HEK293 (cell line): Measurements from ENCODE around the gene RASL12.
A peak's percentile ranks its signal among the peaks of the same experiment; 100 is the strongest.

Source experiments
- CTCF ChIA-PET: fragments of 350-600 bp; formaldehyde crosslinking; extraction: SDS; loops from one replicate; lab custom pipeline; 2021; ENCODE audit warnings: antibody characterized with exemption; lab: Yijun Ruan, JAX
- POLR2A ChIA-PET: fragments of 300-600 bp; formaldehyde crosslinking; extraction: SDS; loops from one replicate; lab custom pipeline; 2020; ENCODE audit warnings: antibody characterized with exemption, inconsistent platforms; lab: Yijun Ruan, JAX
- H3K27ac ChIP-seq: fragments of 200-500 bp; sonication (Bioruptor generic); 2 replicates; pipeline ENCODE4 v1.5.1; 2014; ENCODE audit warnings: low read depth, low read length, control low read depth, inconsistent platforms; ENCODE audit errors: extremely low read depth
- H3K36me3 ChIP-seq, 2 experiments: fragments of 200-500 bp in 1 of 2; sonication (Bioruptor generic) in 1 of 2; 1 replicate in 1 of 2; 2 replicates in 1 of 2; pipeline ENCODE4 v1.5.1; 2014 to 2017; ENCODE audit warnings: inconsistent platforms in 2 of 2, low read length in 2 of 2; ENCODE audit not compliant: control insufficient read depth in 2 of 2, insufficient read depth in 1 of 2
- H3K4me1 ChIP-seq: fragments of 200-500 bp; sonication (Bioruptor generic); 2 replicates; pipeline ENCODE4 v1.5.1; 2014; ENCODE audit warnings: mild to moderate bottlenecking, low read length, inconsistent platforms; ENCODE audit not compliant: control insufficient read depth, insufficient read depth
- H3K4me3 ChIP-seq: 2 replicates; pipeline ENCODE4 v1.5.1; 2011; ENCODE audit warnings: low read depth, mild to moderate bottlenecking, control low read depth, low read length, moderate library complexity
- H3K9me3 ChIP-seq: fragments of 200-500 bp; sonication (Bioruptor generic); 2 replicates; pipeline ENCODE4 v1.5.1; 2014; ENCODE audit warnings: low read depth, low read length, inconsistent platforms; ENCODE audit not compliant: control insufficient read depth, insufficient read depth
- EGR2 ChIP-seq: fragments of 450-650 bp; formaldehyde crosslinking; IDR thresholded peaks from 2 replicates; pipeline ENCODE4 v1.5.1; 2016; ENCODE audit warnings: low read depth, missing biosample characterization, missing genetic modification characterization
- GLIS1 ChIP-seq: fragments of 450-650 bp; formaldehyde crosslinking; IDR thresholded peaks from 2 replicates; pipeline ENCODE4 v1.5.1; 2016; ENCODE audit warnings: missing biosample characterization, missing genetic modification characterization
- GLIS2 ChIP-seq: fragments of 450-650 bp; formaldehyde crosslinking; IDR thresholded peaks from 2 replicates; pipeline ENCODE4 v1.5.1; 2016; ENCODE audit warnings: missing biosample characterization, missing genetic modification characterization
- IKZF3 ChIP-seq: fragments of 450-650 bp; IDR thresholded peaks from 2 replicates; pipeline ENCODE4 v1.5.0; 2018; ENCODE audit warnings: missing biosample characterization, mild to moderate bottlenecking, missing genetic modification characterization, moderate library complexity
- KLF10 ChIP-seq: fragments of 450-650 bp; IDR thresholded peaks from 2 replicates; pipeline ENCODE4 v1.5.1; 2018; ENCODE audit warnings: missing biosample characterization, mild to moderate bottlenecking, missing genetic modification characterization
- KLF16 ChIP-seq: fragments of 450-650 bp; formaldehyde crosslinking; IDR thresholded peaks from 2 replicates; pipeline ENCODE4 v1.5.1; 2017; ENCODE audit warnings: missing biosample characterization, missing genetic modification characterization
- KLF8 ChIP-seq: fragments of 450-650 bp; formaldehyde crosslinking; IDR thresholded peaks from 2 replicates; pipeline ENCODE4 v1.5.1; 2016; ENCODE audit warnings: missing biosample characterization, missing genetic modification characterization
- SP3 ChIP-seq: fragments of 450-650 bp; formaldehyde crosslinking; IDR thresholded peaks from 2 replicates; pipeline ENCODE4 v1.5.1; 2016; ENCODE audit warnings: missing biosample characterization, missing genetic modification characterization
- YY1 ChIP-seq: fragments of 450-650 bp; formaldehyde crosslinking; IDR thresholded peaks from 2 replicates; pipeline ENCODE4 v1.5.1; 2018; ENCODE audit warnings: missing biosample characterization, missing genetic modification characterization
- ZBTB20 ChIP-seq: fragments of 450-650 bp; formaldehyde crosslinking; IDR thresholded peaks from 2 replicates; pipeline ENCODE4 v1.5.1; 2016; ENCODE audit warnings: missing biosample characterization, missing genetic modification characterization
- ZBTB48 ChIP-seq: fragments of 450-650 bp; formaldehyde crosslinking; IDR thresholded peaks from 2 replicates; pipeline ENCODE4 v1.5.1; 2016; ENCODE audit warnings: missing biosample characterization, missing genetic modification characterization
- ZBTB8A ChIP-seq: fragments of 450-650 bp; formaldehyde crosslinking; IDR thresholded peaks from 2 replicates; pipeline ENCODE4 v1.5.1; 2016; ENCODE audit warnings: missing biosample characterization, missing genetic modification characterization
- ZNF121 ChIP-seq: fragments of 450-650 bp; formaldehyde crosslinking; IDR thresholded peaks from 2 replicates; pipeline ENCODE4 v1.5.1; 2016; ENCODE audit warnings: missing biosample characterization, missing genetic modification characterization
- ZNF157 ChIP-seq: fragments of 450-650 bp; formaldehyde crosslinking; IDR thresholded peaks from 2 replicates; pipeline ENCODE4 v1.5.1; 2016; ENCODE audit warnings: missing biosample characterization, missing genetic modification characterization
- ZNF292 ChIP-seq: fragments of 450-650 bp; formaldehyde crosslinking; IDR thresholded peaks from 2 replicates; pipeline ENCODE4 v1.5.1; 2016; ENCODE audit warnings: low read depth, missing biosample characterization, missing genetic modification characterization, borderline replicate concordance
- ZNF335 ChIP-seq: fragments of 450-650 bp; formaldehyde crosslinking; conservative IDR thresholded peaks from 2 replicates; pipeline ENCODE4 v1.5.1; 2016; ENCODE audit warnings: missing biosample characterization, missing genetic modification characterization
- ZNF37A ChIP-seq: fragments of 450-650 bp; IDR thresholded peaks from 2 replicates; pipeline ENCODE4 v1.5.1; 2018; ENCODE audit warnings: missing biosample characterization, missing genetic modification characterization
- ZNF404 ChIP-seq: fragments of 450-650 bp; formaldehyde crosslinking; IDR thresholded peaks from 2 replicates; pipeline ENCODE4 v1.5.1; 2017; ENCODE audit warnings: missing biosample characterization, missing genetic modification characterization
- ZNF530 ChIP-seq: fragments of 450-650 bp; formaldehyde crosslinking; IDR thresholded peaks from 2 replicates; pipeline ENCODE4 v1.5.1; 2016; ENCODE audit warnings: low read depth, missing biosample characterization, missing genetic modification characterization
- ZNF600 ChIP-seq: fragments of 450-650 bp; formaldehyde crosslinking; IDR thresholded peaks from 2 replicates; pipeline ENCODE4 v1.5.1; 2016; ENCODE audit warnings: missing biosample characterization, missing genetic modification characterization
- ZNF654 ChIP-seq: fragments of 450-650 bp; formaldehyde crosslinking; IDR thresholded peaks from 2 replicates; pipeline ENCODE4 v1.5.1; 2016; ENCODE audit warnings: low read depth, missing biosample characterization, missing genetic modification characterization
- ZNF660 ChIP-seq: fragments of 450-650 bp; IDR thresholded peaks from 2 replicates; pipeline ENCODE4 v1.5.1; 2018; ENCODE audit warnings: missing biosample characterization, mild to moderate bottlenecking, missing genetic modification characterization
- ZNF701 ChIP-seq: fragments of 450-650 bp; formaldehyde crosslinking; IDR thresholded peaks from 2 replicates; pipeline ENCODE4 v1.5.1; 2016; ENCODE audit warnings: missing biosample characterization, missing genetic modification characterization
- ZNF707 ChIP-seq: fragments of 450-650 bp; formaldehyde crosslinking; IDR thresholded peaks from 2 replicates; pipeline ENCODE4 v1.5.1; 2016; ENCODE audit warnings: missing biosample characterization, missing genetic modification characterization
- ZSCAN30 ChIP-seq: fragments of 450-650 bp; IDR thresholded peaks from 2 replicates; pipeline ENCODE4 v1.5.1; 2018; ENCODE audit warnings: missing biosample characterization, mild to moderate bottlenecking, missing genetic modification characterization, moderate library complexity
- TF ChIP-seq, protein P1 (sequence below): fragments of 450-650 bp; formaldehyde crosslinking; IDR thresholded peaks from 2 replicates; pipeline ENCODE4 v1.5.1; 2016; ENCODE audit warnings: missing biosample characterization, missing genetic modification characterization
- TF ChIP-seq, protein P2 (sequence below): fragments of 450-650 bp; formaldehyde crosslinking; IDR thresholded peaks from 2 replicates; pipeline ENCODE4 v1.5.1; 2016; ENCODE audit warnings: missing biosample characterization, missing genetic modification characterization
- TF ChIP-seq, protein P3 (sequence below): sonication (generic); formaldehyde crosslinking; IDR thresholded peaks from 2 replicates; pipeline ENCODE4 v1.8.1; 2022; ENCODE audit warnings: mild to moderate bottlenecking, moderate library complexity, missing genetic modification reagents

Gene RASL12

DNA sequence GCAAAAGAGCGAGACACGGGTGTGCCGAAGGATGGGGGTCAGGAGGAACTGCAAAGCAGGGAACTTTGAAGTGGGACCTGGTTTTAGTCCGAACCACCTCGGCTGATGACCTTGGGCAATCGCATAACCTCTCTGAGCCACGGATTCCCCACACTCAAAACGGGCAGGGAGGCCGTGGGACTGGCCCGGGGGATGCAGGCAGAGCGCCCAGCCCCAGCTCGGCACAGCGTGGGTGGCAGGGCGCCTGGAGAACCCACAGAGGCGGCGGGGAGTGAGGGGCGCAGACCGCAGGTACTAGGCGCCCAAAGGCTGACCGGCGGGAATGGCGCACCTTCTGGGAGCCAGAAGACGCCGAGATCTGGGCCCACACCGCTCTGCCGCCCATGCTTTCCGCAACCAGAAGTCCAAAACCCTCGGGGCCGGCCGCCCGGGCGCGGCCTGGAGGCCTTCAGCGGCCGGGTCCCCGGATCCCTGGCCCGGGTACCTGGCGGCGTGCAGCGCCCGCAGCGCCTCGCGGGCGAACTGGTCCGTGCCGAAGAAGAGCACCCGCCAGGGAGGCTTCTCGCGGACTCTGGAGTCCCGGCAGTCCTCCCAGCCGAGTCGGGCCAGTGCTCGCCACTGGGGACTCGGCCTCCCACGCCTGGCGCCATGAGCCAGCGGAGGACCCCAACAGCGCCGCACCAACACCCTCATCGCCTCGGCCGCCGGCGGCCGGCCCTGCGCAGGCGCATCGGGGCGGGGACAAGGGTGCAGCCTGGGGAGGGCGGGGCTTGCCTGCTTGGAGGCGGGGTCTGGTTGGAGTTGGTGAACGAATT is 38.7 kb downstream of the RASL12 start, which contains the start of gene MTFMT (continued):
- TF ChIP-seq ZNF292 (tag by site-specific recombination) (no peak), GLIS2 (tag by site-specific recombination) (peak; percentile 87), ZBTB20 (tag by site-specific recombination) (peak; percentile 54; the same call in 1 of the 2 replicates), ZSCAN30 (tag by site-specific recombination) (peak; percentile 77; the same call in 1 of the 2 replicates), ZNF600 (tag by site-specific recombination) (0 out of 2 replicates have a peak, but pooled peaks have one; percentile 14), ZBTB8A (tag by site-specific recombination) (peak; percentile 67), IKZF3 (no peak), ZBTB48 (tag by site-specific recombination) (peak; percentile 56; the same call in 1 of the 2 replicates), ZNF654 (no peak), SP3 (tag by site-specific recombination) (peak; percentile 46; the same call in 1 of the 2 replicates), ZNF335 (tag by site-specific recombination) (peak; percentile 56), KLF16 (tag by site-specific recombination) (0 out of 2 replicates have a peak, but pooled peaks have one; percentile 43), ZNF707 (tag by site-specific recombination) (no peak), KLF8 (peak; percentile 44; the same call in 1 of the 2 replicates), ZNF660 (tag by site-specific recombination) (0 out of 2 replicates have a peak, but pooled peaks have one; percentile 53), YY1 (tag by site-specific recombination) (0 out of 2 replicates have a peak, but pooled peaks have one; percentile 52), ZNF157 (tag by site-specific recombination) (no peak), GLIS1 (peak; percentile 69; the same call in 1 of the 2 replicates), EGR2 (tag by site-specific recombination) (peak; percentile 49), KLF10 (tag by site-specific recombination) (0 out of 2 replicates have a peak, but pooled peaks have one; percentile 17)
- TF ChIP-seq, protein P1, sequence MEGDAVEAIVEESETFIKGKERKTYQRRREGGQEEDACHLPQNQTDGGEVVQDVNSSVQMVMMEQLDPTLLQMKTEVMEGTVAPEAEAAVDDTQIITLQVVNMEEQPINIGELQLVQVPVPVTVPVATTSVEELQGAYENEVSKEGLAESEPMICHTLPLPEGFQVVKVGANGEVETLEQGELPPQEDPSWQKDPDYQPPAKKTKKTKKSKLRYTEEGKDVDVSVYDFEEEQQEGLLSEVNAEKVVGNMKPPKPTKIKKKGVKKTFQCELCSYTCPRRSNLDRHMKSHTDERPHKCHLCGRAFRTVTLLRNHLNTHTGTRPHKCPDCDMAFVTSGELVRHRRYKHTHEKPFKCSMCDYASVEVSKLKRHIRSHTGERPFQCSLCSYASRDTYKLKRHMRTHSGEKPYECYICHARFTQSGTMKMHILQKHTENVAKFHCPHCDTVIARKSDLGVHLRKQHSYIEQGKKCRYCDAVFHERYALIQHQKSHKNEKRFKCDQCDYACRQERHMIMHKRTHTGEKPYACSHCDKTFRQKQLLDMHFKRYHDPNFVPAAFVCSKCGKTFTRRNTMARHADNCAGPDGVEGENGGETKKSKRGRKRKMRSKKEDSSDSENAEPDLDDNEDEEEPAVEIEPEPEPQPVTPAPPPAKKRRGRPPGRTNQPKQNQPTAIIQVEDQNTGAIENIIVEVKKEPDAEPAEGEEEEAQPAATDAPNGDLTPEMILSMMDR (tag by site-specific recombination) = peak; percentile 29; the same call in 1 of the 2 replicates

DNA sequence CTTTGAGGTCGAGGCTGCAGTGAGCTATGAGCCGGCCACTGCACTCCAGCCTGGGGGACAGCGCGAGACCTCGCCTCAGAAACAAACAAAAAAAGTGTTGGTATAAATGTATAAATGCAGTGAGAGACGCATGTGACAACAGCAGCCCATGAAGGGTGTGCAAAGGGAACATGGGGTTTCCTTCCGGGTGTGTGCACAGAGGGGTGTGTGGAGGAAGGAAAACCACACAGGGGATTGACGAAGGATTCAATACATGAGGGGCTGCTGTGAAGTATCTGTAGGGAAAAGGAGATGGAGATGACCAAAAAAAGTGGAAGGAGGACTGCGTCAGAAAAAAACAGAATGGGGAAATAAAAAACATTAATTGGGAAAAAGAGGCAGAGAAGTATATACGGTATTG is 39.5 kb downstream of the RASL12 start:
- no peak overlapping the region for H3K27ac ChIP-seq
- TF ChIP-seq ZNF292 (tag by site-specific recombination) = no peak
- TF ChIP-seq ZNF404 (tag by site-specific recombination) = no peak
- TF ChIP-seq, protein P2, sequence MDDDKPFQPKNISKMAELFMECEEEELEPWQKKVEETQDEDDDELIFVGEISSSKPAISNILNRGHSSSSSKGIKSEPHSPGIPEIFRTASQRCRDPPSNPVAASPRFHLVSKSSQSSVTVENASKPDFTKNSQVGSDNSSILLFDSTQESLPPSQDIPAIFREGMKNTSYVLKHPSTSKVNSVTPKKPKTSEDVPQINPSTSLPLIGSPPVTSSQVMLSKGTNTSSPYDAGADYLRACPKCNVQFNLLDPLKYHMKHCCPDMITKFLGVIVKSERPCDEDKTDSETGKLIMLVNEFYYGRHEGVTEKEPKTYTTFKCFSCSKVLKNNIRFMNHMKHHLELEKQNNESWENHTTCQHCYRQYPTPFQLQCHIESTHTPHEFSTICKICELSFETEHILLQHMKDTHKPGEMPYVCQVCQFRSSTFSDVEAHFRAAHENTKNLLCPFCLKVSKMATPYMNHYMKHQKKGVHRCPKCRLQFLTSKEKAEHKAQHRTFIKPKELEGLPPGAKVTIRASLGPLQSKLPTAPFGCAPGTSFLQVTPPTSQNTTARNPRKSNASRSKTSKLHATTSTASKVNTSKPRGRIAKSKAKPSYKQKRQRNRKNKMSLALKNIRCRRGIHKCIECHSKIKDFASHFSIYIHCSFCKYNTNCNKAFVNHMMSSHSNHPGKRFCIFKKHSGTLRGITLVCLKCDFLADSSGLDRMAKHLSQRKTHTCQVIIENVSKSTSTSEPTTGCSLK (tag by site-specific recombination) = no peak
- TF ChIP-seq ZNF37A (tag by site-specific recombination) = no peak
- TF ChIP-seq, protein P3, sequence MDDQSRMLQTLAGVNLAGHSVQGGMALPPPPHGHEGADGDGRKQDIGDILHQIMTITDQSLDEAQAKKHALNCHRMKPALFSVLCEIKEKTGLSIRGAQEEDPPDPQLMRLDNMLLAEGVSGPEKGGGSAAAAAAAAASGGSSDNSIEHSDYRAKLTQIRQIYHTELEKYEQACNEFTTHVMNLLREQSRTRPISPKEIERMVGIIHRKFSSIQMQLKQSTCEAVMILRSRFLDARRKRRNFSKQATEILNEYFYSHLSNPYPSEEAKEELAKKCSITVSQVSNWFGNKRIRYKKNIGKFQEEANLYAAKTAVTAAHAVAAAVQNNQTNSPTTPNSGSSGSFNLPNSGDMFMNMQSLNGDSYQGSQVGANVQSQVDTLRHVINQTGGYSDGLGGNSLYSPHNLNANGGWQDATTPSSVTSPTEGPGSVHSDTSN (CRISPR knock-in tag) = no peak
- no peak for TF ChIP-seq ZNF530 (tag by site-specific recombination)
- no peak for TF ChIP-seq ZNF701 (tag by site-specific recombination)
- TF ChIP-seq ZNF121 (tag by site-specific recombination) = no peak
- peak overlapping the region; percentile 91; the same call in 1 of the 2 replicates for H3K4me3 ChIP-seq
- CTCF ChIA-PET = interaction anchor here (0.6 kb wide), 2 partner anchors 19 to 641 kb away, joined by 3 to 4 read pairs; partner anchors contain the start of gene TRIP4
- H3K36me3 ChIP-seq = peaks cover 12 to 27% of the 10 kb centered on the region in 2 experiments; a peak in 2 of 3 replicates
- H3K4me1 ChIP-seq = no peaks in the 10 kb centered on the region
- no peaks in the 10 kb centered on the region for H3K9me3 ChIP-seq
- POLR2A ChIA-PET = interaction anchor here (0.6 kb wide), 1 partner anchor 187 kb away, joined by 3 read pairs; no protein-coding TSS in a partner anchor
